ENCODE measurements around the gene UCP3.
A peak's percentile ranks its signal among the peaks of the same experiment; 100 is the strongest.

The UCP3 gene

GRCh38 chr11:74012074-74012809 is 3.4 kb upstream of the UCP3 start:
- no peak for DNase-seq (ENCODE audit: low read depth in 2 of 2)
- no peak for TF ChIP-seq CTCF (IDR thresholded peaks at IDR 0.05; ENCODE audit: low read depth, low read length)
- H3K4me3 ChIP-seq (replicated peaks in 1 of 2; ENCODE audit: low read depth in 2 of 2, low read length in 2 of 2): no peak overlapping the region

GRCh38 chr11:74011360-74012073 is 2.6 kb upstream of the UCP3 start:
- TF ChIP-seq CTCF (IDR thresholded peaks at IDR 0.05; ENCODE audit: low read depth, low read length): no peak
- no peak overlapping the region for H3K4me3 ChIP-seq (replicated peaks in 1 of 2; ENCODE audit: low read depth in 2 of 2, low read length in 2 of 2)
- DNase-seq (ENCODE audit: low read depth in 2 of 2): peak; percentile 81 to 90

- no peak overlapping the region for H3K4me3 ChIP-seq (replicated peaks in 1 of 2; ENCODE audit: low read depth in 2 of 2, low read length in 2 of 2)
- no peak for DNase-seq (ENCODE audit: low read depth in 2 of 2)
- TF ChIP-seq CTCF (IDR thresholded peaks at IDR 0.05; ENCODE audit: low read depth, low read length): no peak
Measured at GRCh38 chr11:74010306-74011300, 1.7 kb upstream of the UCP3 start.

GRCh38 chr11:74009675-74010305 is 905 bp upstream of the UCP3 start:
- no peak for DNase-seq (ENCODE audit: low read depth in 2 of 2)
- H3K4me3 ChIP-seq (replicated peaks in 1 of 2; ENCODE audit: low read depth in 2 of 2, low read length in 2 of 2): no peak overlapping the region
- TF ChIP-seq CTCF (IDR thresholded peaks at IDR 0.05; ENCODE audit: low read depth, low read length): no peak

GRCh38 chr11:74009230-74009547 is 304 bp upstream of the UCP3 start:
- TF ChIP-seq CTCF (IDR thresholded peaks at IDR 0.05; ENCODE audit: low read depth, low read length): no peak
- H3K4me3 ChIP-seq (replicated peaks in 1 of 2; ENCODE audit: low read depth in 2 of 2, low read length in 2 of 2): no peak overlapping the region
- DNase-seq (ENCODE audit: low read depth in 2 of 2): no peak

- no peak overlapping the region for H3K4me3 ChIP-seq (replicated peaks in 1 of 2; ENCODE audit: low read depth in 2 of 2, low read length in 2 of 2)
- TF ChIP-seq CTCF (IDR thresholded peaks at IDR 0.05; ENCODE audit: low read depth, low read length): no peak
- DNase-seq (ENCODE audit: low read depth in 2 of 2): no peak
Measured at GRCh38 chr11:74007691-74008372, 1.1 kb downstream of the UCP3 start.
